COLO829 (cell line): ENCODE results near the gene GALNT18.

Experiments used
- DNase-seq: peaks from one replicate; pipeline ENCODE4 v3.0.0; 2012; ENCODE audit warnings: low spot score

The GALNT18 gene

GRCh38 chr11:11498195-11498594, 123.6 kb downstream of the GALNT18 start:
- DNase-seq = no peak

- DNase-seq = no peak
These were observed 124.9 kb downstream of the GALNT18 start for GRCh38 chr11:11496879-11497278.

- no peak for DNase-seq
These were observed 127.5 kb downstream of the GALNT18 start for GRCh38 chr11:11494348-11494747.

GRCh38 chr11:11493698-11494097, 128.1 kb downstream of the GALNT18 start:
- DNase-seq = no peak

GRCh38 chr11:11491589-11491988, 130.2 kb downstream of the GALNT18 start:
- DNase-seq = no peak

GRCh38 chr11:11491014-11491413, 130.8 kb downstream of the GALNT18 start:
- DNase-seq = no peak

GRCh38 chr11:11486423-11486822, 135.4 kb downstream of the GALNT18 start:
- DNase-seq = no peak

GRCh38 chr11:11486002-11486401, 135.8 kb downstream of the GALNT18 start:
- no peak for DNase-seq

- DNase-seq = no peak
These were observed 138.2 kb downstream of the GALNT18 start for GRCh38 chr11:11483627-11484026.

GRCh38 chr11:11482730-11483129, 139.1 kb downstream of the GALNT18 start:
- DNase-seq = no peak

GRCh38 chr11:11481371-11481770, 140.4 kb downstream of the GALNT18 start:
- DNase-seq = no peak

GRCh38 chr11:11480971-11481370, 140.8 kb downstream of the GALNT18 start:
- no peak for DNase-seq

- DNase-seq = no peak
These were observed 143.1 kb downstream of the GALNT18 start for GRCh38 chr11:11478687-11479086.

GRCh38 chr11:11477695-11478420, 143.9 kb downstream of the GALNT18 start:
- no peak for DNase-seq

- DNase-seq = no peak
These were observed 144.7 kb downstream of the GALNT18 start for GRCh38 chr11:11476971-11477645.

GRCh38 chr11:11476499-11476898, 145.3 kb downstream of the GALNT18 start:
- no peak for DNase-seq

- no peak for DNase-seq
These were observed 149.7 kb downstream of the GALNT18 start for GRCh38 chr11:11472106-11472505.

- no peak for DNase-seq
These were observed 150.6 kb downstream of the GALNT18 start for GRCh38 chr11:11471201-11471600.

- DNase-seq = no peak
These were observed 152.9 kb downstream of the GALNT18 start for GRCh38 chr11:11468954-11469353.

- no peak for DNase-seq
These were observed 154.5 kb downstream of the GALNT18 start for GRCh38 chr11:11467312-11467711.

GRCh38 chr11:11464555-11464954, 157.2 kb downstream of the GALNT18 start:
- no peak for DNase-seq

GRCh38 chr11:11463405-11463804, 158.4 kb downstream of the GALNT18 start:
- peak; percentile 14 for DNase-seq

GRCh38 chr11:11461473-11461872, 160.3 kb downstream of the GALNT18 start:
- no peak for DNase-seq

GRCh38 chr11:11459578-11459977, 162.2 kb downstream of the GALNT18 start:
- DNase-seq = no peak
